ENCODE measurements around the gene GSE1. TPM values are rescaled to one million over a fixed set of nuclear protein-coding genes. Genes with fewer than 3 reads are reported as not detected.

The GSE1 gene
- total and polyA plus RNA-seq, 9 of the 15 experiments (the other 6 are each of a cell fraction or from before 2014, with no cell fraction given): 12.2 to 244 (median 57.9) TPM

- TF ChIP-seq ELK3 (CRISPR knock-in tag; IDR thresholded peaks at IDR 0.05) (no peak), NRF1 (conservative IDR thresholded peaks at IDR 0.05 in 1 of 2, IDR thresholded peaks at IDR 0.05 in 1 of 2) (no peak), ZNF277 (CRISPR knock-in tag; IDR thresholded peaks at IDR 0.05; ENCODE audit: borderline replicate concordance) (no peak), SAP30 (IDR thresholded peaks at IDR 0.05; ENCODE audit: borderline replicate concordance, insufficient read depth, low read depth, low read length, poor library complexity, severe bottlenecking) (peak; percentile 47), SMC3 (conservative IDR thresholded peaks at IDR 0.05; ENCODE audit: insufficient read depth, low read depth, low read length) (peak; percentile 79), ZBED1 (IDR thresholded peaks at IDR 0.05) (peak; percentile 64; the same call in 1 of the 2 replicates), ZNF3 (CRISPR knock-in tag; IDR thresholded peaks at IDR 0.05) (no peak), GTF2F1 (IDR thresholded peaks at IDR 0.05; ENCODE audit: low read depth, low read length) (no peak), ZNF76 (CRISPR knock-in tag; IDR thresholded peaks at IDR 0.05; ENCODE audit: borderline replicate concordance) (no peak), ZNF23 (CRISPR knock-in tag; IDR thresholded peaks at IDR 0.05) (no peak), MYC (IDR thresholded peaks at IDR 0.05; ENCODE audit: low read depth, low read length) (peak; percentile 51), MYC (CRISPR knock-in tag; IDR thresholded peaks at IDR 0.05; ENCODE audit: borderline replicate concordance, low read depth) (no peak), ZNF41 (CRISPR knock-in tag; conservative IDR thresholded peaks at IDR 0.05) (no peak), EP400 (IDR thresholded peaks at IDR 0.05) (no peak; the same call in 1 of the 2 replicates), ZBTB11 (CRISPR knock-in tag; IDR thresholded peaks at IDR 0.05) (no peak), RBM34 (IDR thresholded peaks at IDR 0.05; ENCODE audit: borderline replicate concordance, insufficient read depth, low read length) (no peak), SRSF9 (IDR thresholded peaks at IDR 0.05; ENCODE audit: borderline replicate concordance, low read depth, low read length) (no peak), SMAD2 (IDR thresholded peaks at IDR 0.05; ENCODE audit: low read depth, low read length) (no peak), MCM7 (IDR thresholded peaks at IDR 0.05) (no peak), ZBTB7A (IDR thresholded peaks at IDR 0.05; ENCODE audit: borderline replicate concordance, control insufficient read depth, low read depth, low read length) (peak; percentile 88)
Observed at GRCh38 chr16:85615852-85616606, 2.9 kb downstream of the GSE1 start (continued).
